IgD-negative memory B cell (primary cell): ENCODE results near the gene MAP2K2. TPM values are rescaled to one million over a fixed set of nuclear protein-coding genes. Genes with fewer than 3 reads are reported as not detected.

Source experiments
- H3K27ac Mint-ChIP-seq, 3 donors: one replicate each; pipeline ENCODE4 v1.8.0; 2020 to 2022; ENCODE audit warnings: mild to moderate bottlenecking in 3 of 3, mixed read lengths in 3 of 3, moderate library complexity in 1 of 3
- H3K27me3 Mint-ChIP-seq: one replicate; pipeline ENCODE4 v1.8.0; 2021; ENCODE audit warnings: mixed read lengths
- H3K36me3 Mint-ChIP-seq: one replicate; pipeline ENCODE4 v1.8.0; 2020; ENCODE audit warnings: mild to moderate bottlenecking, mixed read lengths
- H3K4me1 Mint-ChIP-seq, 3 donors: one replicate each; pipeline ENCODE4 v1.8.0; 2020 to 2022; ENCODE audit warnings: mixed read lengths in 3 of 3, mild to moderate bottlenecking in 1 of 3
- H3K4me3 Mint-ChIP-seq, 4 donors: one replicate each; pipeline ENCODE4 v1.8.0; 2020 to 2022; ENCODE audit warnings: mild to moderate bottlenecking in 4 of 4, mixed read lengths in 4 of 4, moderate library complexity in 3 of 4
- H3K9me3 Mint-ChIP-seq, 3 donors: one replicate each; pipeline ENCODE4 v1.8.0; 2020 to 2021; ENCODE audit warnings: mixed read lengths in 3 of 3, mild to moderate bottlenecking in 1 of 3
- polyA plus RNA-seq: library from polyadenylated mRNA; unstranded; fragments of 300-500 nt; fragmentation: Illumina TruSeq; gene quantifications from one replicate; pipeline ENCODE4 v1.2.3, GENCODE V29; 2021

Gene MAP2K2
- polyA plus RNA-seq, 1 donor from 2014 or later = 69.1 TPM

- H3K9me3 Mint-ChIP-seq = no peaks in the 10 kb centered on the region
- peaks cover 7% of the 10 kb centered on the region for H3K36me3 Mint-ChIP-seq
- no peak overlapping the region for H3K27ac Mint-ChIP-seq
- H3K27me3 Mint-ChIP-seq = no peaks in the 10 kb centered on the region
- no peak overlapping the region for H3K4me3 Mint-ChIP-seq
- no peaks in the 10 kb centered on the region for H3K4me1 Mint-ChIP-seq
Observed at GRCh38 chr19:4097501-4097900, 26.4 kb downstream of the MAP2K2 start.

- H3K9me3 Mint-ChIP-seq = no peaks in the 10 kb centered on the region
- H3K4me3 Mint-ChIP-seq = no peak overlapping the region
- H3K36me3 Mint-ChIP-seq = peaks cover 7% of the 10 kb centered on the region
- H3K27me3 Mint-ChIP-seq = no peaks in the 10 kb centered on the region
- peak overlapping the region in 1 of 3 donors; percentile 53 for H3K27ac Mint-ChIP-seq
- no peaks in the 10 kb centered on the region for H3K4me1 Mint-ChIP-seq
Observed at GRCh38 chr19:4096049-4096892, 27.7 kb downstream of the MAP2K2 start.

- H3K9me3 Mint-ChIP-seq = no peaks in the 10 kb centered on the region
- no peaks in the 10 kb centered on the region for H3K27me3 Mint-ChIP-seq
- H3K4me3 Mint-ChIP-seq = no peak overlapping the region
- peaks cover 7% of the 10 kb centered on the region for H3K36me3 Mint-ChIP-seq
- H3K4me1 Mint-ChIP-seq = no peaks in the 10 kb centered on the region
- no peak overlapping the region for H3K27ac Mint-ChIP-seq
Observed at GRCh38 chr19:4095488-4095844, 28.5 kb downstream of the MAP2K2 start.

GRCh38 chr19:4094761-4095487 is 29.0 kb downstream of the MAP2K2 start:
- Mint-ChIP-seq H3K36me3 (peaks cover 7% of the 10 kb centered on the region), H3K27me3 (no peaks in the 10 kb centered on the region), H3K27ac (no peak overlapping the region), H3K4me1 (no peaks in the 10 kb centered on the region), H3K4me3 (no peak overlapping the region), H3K9me3 (no peaks in the 10 kb centered on the region)

- peaks cover 7% of the 10 kb centered on the region for H3K36me3 Mint-ChIP-seq
- H3K9me3 Mint-ChIP-seq = no peaks in the 10 kb centered on the region
- no peaks in the 10 kb centered on the region for H3K27me3 Mint-ChIP-seq
- no peak overlapping the region for H3K4me3 Mint-ChIP-seq
- H3K4me1 Mint-ChIP-seq = peaks cover 0 to 1% (median 0%) of the 10 kb centered on the region in 3 donors
- H3K27ac Mint-ChIP-seq = no peak overlapping the region
Observed at GRCh38 chr19:4094291-4094690, 29.6 kb downstream of the MAP2K2 start.

- Mint-ChIP-seq H3K36me3 (peaks cover 7% of the 10 kb centered on the region), H3K9me3 (no peaks in the 10 kb centered on the region), H3K27ac (no peak overlapping the region), H3K27me3 (no peaks in the 10 kb centered on the region), H3K4me1 (peaks cover 0 to 3% (median 2%) of the 10 kb centered on the region in 3 donors), H3K4me3 (no peak overlapping the region)
Observed at GRCh38 chr19:4093643-4094175, 30.2 kb downstream of the MAP2K2 start.

- no peak overlapping the region for H3K4me3 Mint-ChIP-seq
- H3K4me1 Mint-ChIP-seq = peaks cover 0 to 6% (median 2%) of the 10 kb centered on the region in 3 donors
- H3K36me3 Mint-ChIP-seq = peaks cover 3% of the 10 kb centered on the region
- no peaks in the 10 kb centered on the region for H3K9me3 Mint-ChIP-seq
- H3K27me3 Mint-ChIP-seq = no peaks in the 10 kb centered on the region
- no peak overlapping the region for H3K27ac Mint-ChIP-seq
Observed at GRCh38 chr19:4090356-4091220, 33.3 kb downstream of the MAP2K2 start.

- no peak overlapping the region for H3K4me3 Mint-ChIP-seq
- peaks cover 0 to 6% (median 2%) of the 10 kb centered on the region in 3 donors for H3K4me1 Mint-ChIP-seq
- no peaks in the 10 kb centered on the region for H3K9me3 Mint-ChIP-seq
- no peaks in the 10 kb centered on the region for H3K27me3 Mint-ChIP-seq
- H3K36me3 Mint-ChIP-seq = peaks cover 3% of the 10 kb centered on the region
- H3K27ac Mint-ChIP-seq = no peak overlapping the region
Observed at GRCh38 chr19:4089946-4090345, 34.0 kb downstream of the MAP2K2 start.

GRCh38 chr19:4089400-4089908 is 34.5 kb downstream of the MAP2K2 start:
- H3K27ac Mint-ChIP-seq = peak overlapping the region in 2 of 3 donors; percentile 39 to 62
- peaks cover 3% of the 10 kb centered on the region for H3K36me3 Mint-ChIP-seq
- H3K27me3 Mint-ChIP-seq = no peaks in the 10 kb centered on the region
- no peaks in the 10 kb centered on the region for H3K9me3 Mint-ChIP-seq
- H3K4me1 Mint-ChIP-seq = peaks cover 0 to 6% (median 2%) of the 10 kb centered on the region in 3 donors
- peak overlapping the region in 2 of 4 donors; percentile 49 to 76 for H3K4me3 Mint-ChIP-seq

GRCh38 chr19:4088975-4089374 is 34.9 kb downstream of the MAP2K2 start:
- Mint-ChIP-seq H3K27me3 (no peaks in the 10 kb centered on the region), H3K27ac (peak overlapping the region in 1 of 3 donors; percentile 39), H3K9me3 (no peaks in the 10 kb centered on the region), H3K36me3 (peaks cover 3% of the 10 kb centered on the region), H3K4me1 (peaks cover 0 to 8% (median 4%) of the 10 kb centered on the region in 3 donors), H3K4me3 (peak overlapping the region in 2 of 4 donors; percentile 49 to 76)

GRCh38 chr19:4087787-4088679 is 35.9 kb downstream of the MAP2K2 start:
- H3K36me3 Mint-ChIP-seq = peaks cover 1% of the 10 kb centered on the region
- H3K27me3 Mint-ChIP-seq = no peaks in the 10 kb centered on the region
- H3K4me1 Mint-ChIP-seq = peaks cover 0 to 13% (median 4%) of the 10 kb centered on the region in 3 donors
- H3K4me3 Mint-ChIP-seq = peak overlapping the region in 1 of 4 donors; percentile 33
- H3K9me3 Mint-ChIP-seq = no peaks in the 10 kb centered on the region
- H3K27ac Mint-ChIP-seq = peak overlapping the region in 1 of 3 donors; percentile 25

- Mint-ChIP-seq H3K36me3 (no peaks in the 10 kb centered on the region), H3K4me1 (peaks cover 0 to 13% (median 4%) of the 10 kb centered on the region in 3 donors), H3K27me3 (no peaks in the 10 kb centered on the region), H3K4me3 (no peak overlapping the region), H3K27ac (peak overlapping the region in 2 of 3 donors; percentile 13 to 53), H3K9me3 (no peaks in the 10 kb centered on the region)
Observed at GRCh38 chr19:4086411-4086867, 37.5 kb downstream of the MAP2K2 start.

GRCh38 chr19:4084547-4084877 is 39.4 kb downstream of the MAP2K2 start:
- H3K4me3 Mint-ChIP-seq = peak overlapping the region in 3 of 4 donors; percentile 52 to 79 (median 73)
- peaks cover 0 to 12% (median 4%) of the 10 kb centered on the region in 3 donors for H3K4me1 Mint-ChIP-seq
- no peaks in the 10 kb centered on the region for H3K27me3 Mint-ChIP-seq
- H3K9me3 Mint-ChIP-seq = no peaks in the 10 kb centered on the region
- no peaks in the 10 kb centered on the region for H3K36me3 Mint-ChIP-seq
- peak overlapping the region in 1 of 3 donors; percentile 69 for H3K27ac Mint-ChIP-seq
